CD4-positive, alpha-beta T cell (primary cell): ENCODE data around the gene ADAM10. TPM values are rescaled to one million over a fixed set of nuclear protein-coding genes. Genes with fewer than 3 reads are reported as not detected.
"Not testable (repeated sequence)": the region's sequence is repeated elsewhere in the genome, so short reads cannot be mapped to it uniquely, and the experiment has no call there.

ENCODE experiments used
- ATAC-seq: fragments of 200-7000 bp; cut with Tn5 transposase; one replicate; pipeline ENCODE4 v1.10.0; 2022; ENCODE audit warnings: mild to moderate bottlenecking; ENCODE audit not compliant: poor library complexity
- CTCF ChIA-PET: fragments of 350-600 bp; sonication (Branson Sonifier 250); formaldehyde crosslinking; loops from one replicate; lab custom pipeline; 2021; ENCODE audit warnings: antibody characterized with exemption, inconsistent platforms; lab: Charles Lee
- POLR2A ChIA-PET: fragments of 350-600 bp; sonication (Branson Sonifier 250); formaldehyde crosslinking; loops from one replicate; lab custom pipeline; 2021; ENCODE audit warnings: antibody characterized with exemption, inconsistent platforms; lab: Charles Lee
- DNase-seq, 14 experiments: peaks; one replicate each; pipeline ENCODE4 v3.0.0-alpha.2; 2013 to 2020; ENCODE audit warnings: mixed read lengths in 2 of 14
- H3K27ac ChIP-seq, 2 donors: one replicate each; pipeline versions ENCODE4 v1.5.1 to v1.7.0; 2013; ENCODE audit warnings: low read length in 2 of 2, low read depth in 1 of 2, mild to moderate bottlenecking in 1 of 2
- H3K27me3 ChIP-seq, 2 experiments: 1 replicate in 1 of 2; 2 replicates in 1 of 2; pipeline versions ENCODE4 v1.6.1 to v1.7.0; 2013; ENCODE audit warnings: low read length in 2 of 2, control low read depth in 1 of 2, mild to moderate bottlenecking in 1 of 2, moderate library complexity in 1 of 2; ENCODE audit not compliant: insufficient read depth in 2 of 2, control insufficient read depth in 1 of 2
- H3K36me3 ChIP-seq: one replicate; pipeline ENCODE4 v1.6.1; 2013; ENCODE audit warnings: low read length, control low read depth; ENCODE audit not compliant: insufficient read depth
- H3K4me1 ChIP-seq: one replicate; pipeline ENCODE4 v1.6.1; 2013; ENCODE audit warnings: low read length, control low read depth; ENCODE audit not compliant: insufficient read depth
- H3K4me3 ChIP-seq: one replicate; pipeline ENCODE4 v1.5.1; 2013; ENCODE audit warnings: mild to moderate bottlenecking, low read length, moderate library complexity
- H3K9me3 ChIP-seq, 2 experiments: 1 replicate in 1 of 2; 2 replicates in 1 of 2; pipeline versions ENCODE4 v1.6.1 to v1.7.0; 2013; ENCODE audit warnings: low read length in 2 of 2, mild to moderate bottlenecking in 2 of 2, control low read depth in 1 of 2, moderate library complexity in 1 of 2; ENCODE audit not compliant: control insufficient read depth in 1 of 2, insufficient read depth in 1 of 2
- H3K27ac Mint-ChIP-seq: one replicate; pipeline ENCODE4 v1.8.0; 2020; ENCODE audit warnings: mixed read lengths
- H3K27me3 Mint-ChIP-seq: one replicate; pipeline ENCODE4 v1.8.0; 2021; ENCODE audit warnings: mixed read lengths
- H3K36me3 Mint-ChIP-seq: one replicate; pipeline ENCODE4 v1.8.0; 2021; ENCODE audit warnings: low read depth, mixed read lengths
- H3K4me1 Mint-ChIP-seq: one replicate; pipeline ENCODE4 v1.8.0; 2021; ENCODE audit warnings: low read depth, mixed read lengths
- H3K4me3 Mint-ChIP-seq: one replicate; pipeline ENCODE4 v1.8.0; 2020; ENCODE audit warnings: mild to moderate bottlenecking, mixed read lengths
- H3K9me3 Mint-ChIP-seq: one replicate; pipeline ENCODE4 v1.8.0; 2020; ENCODE audit warnings: mixed read lengths
- intact Hi-C, 2 experiments: fragments of 100-400 bp; cut with DNase I in 1 of 2; cut with micrococcal nuclease in 1 of 2; formaldehyde crosslinking; loops; one replicate each; pipeline versions ENCODE4 v1.15.1 to v1.9.0; 2023 to 2025; cut with DNase I, micrococcal nuclease
- total RNA-seq, 174 experiments: library from RNA in 2 of 174; stranded (reverse) in 2 of 174; gene quantifications; one replicate each; pipeline ENCODE4 v1.2.3 and lab custom pipeline; 2021 to 2026
- TF ChIP-seq, protein P1 (sequence below): fragments of 200-600 bp; IDR thresholded peaks from one replicate; pipeline ENCODE4 v1.8.0; 2022; ENCODE audit warnings: antibody characterized with exemption, mild to moderate bottlenecking

ADAM10 gene
- total RNA-seq, 2 experiments from 2014 or later = 70.5 to 80.4 TPM

GRCh38 chr15:58622877-58623276, 126.6 kb downstream of the ADAM10 start:
- H3K9me3 Mint-ChIP-seq = peaks cover 3% of the 10 kb centered on the region
- Histone ChIP-seq H3K9me3 (peaks cover 0 to 4% of the 10 kb centered on the region in 2 experiments), H3K4me3 (no peak overlapping the region), H3K36me3 (peaks cover 16% of the 10 kb centered on the region), H3K4me1 (peaks cover 3% of the 10 kb centered on the region), H3K27ac (no peak overlapping the region), H3K27me3 (no peaks in the 10 kb centered on the region)
- H3K4me3 Mint-ChIP-seq = peak overlapping the region; percentile 21
- H3K36me3 Mint-ChIP-seq = peaks cover 86% of the 10 kb centered on the region
- ATAC-seq = no peak
- POLR2A ChIA-PET = interaction anchor here (0.7 kb wide), 1 partner anchor 246 kb away, joined by 3 read pairs; no protein-coding TSS in a partner anchor
- DNase-seq = no peak
- TF ChIP-seq, protein P1, sequence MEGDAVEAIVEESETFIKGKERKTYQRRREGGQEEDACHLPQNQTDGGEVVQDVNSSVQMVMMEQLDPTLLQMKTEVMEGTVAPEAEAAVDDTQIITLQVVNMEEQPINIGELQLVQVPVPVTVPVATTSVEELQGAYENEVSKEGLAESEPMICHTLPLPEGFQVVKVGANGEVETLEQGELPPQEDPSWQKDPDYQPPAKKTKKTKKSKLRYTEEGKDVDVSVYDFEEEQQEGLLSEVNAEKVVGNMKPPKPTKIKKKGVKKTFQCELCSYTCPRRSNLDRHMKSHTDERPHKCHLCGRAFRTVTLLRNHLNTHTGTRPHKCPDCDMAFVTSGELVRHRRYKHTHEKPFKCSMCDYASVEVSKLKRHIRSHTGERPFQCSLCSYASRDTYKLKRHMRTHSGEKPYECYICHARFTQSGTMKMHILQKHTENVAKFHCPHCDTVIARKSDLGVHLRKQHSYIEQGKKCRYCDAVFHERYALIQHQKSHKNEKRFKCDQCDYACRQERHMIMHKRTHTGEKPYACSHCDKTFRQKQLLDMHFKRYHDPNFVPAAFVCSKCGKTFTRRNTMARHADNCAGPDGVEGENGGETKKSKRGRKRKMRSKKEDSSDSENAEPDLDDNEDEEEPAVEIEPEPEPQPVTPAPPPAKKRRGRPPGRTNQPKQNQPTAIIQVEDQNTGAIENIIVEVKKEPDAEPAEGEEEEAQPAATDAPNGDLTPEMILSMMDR = no peak
- CTCF ChIA-PET = no interaction called here
- peaks cover 64% of the 10 kb centered on the region for H3K4me1 Mint-ChIP-seq
- intact Hi-C loops = no loop called here
- H3K27ac Mint-ChIP-seq = peak overlapping the region; percentile 67
- no peaks in the 10 kb centered on the region for H3K27me3 Mint-ChIP-seq

DNA sequence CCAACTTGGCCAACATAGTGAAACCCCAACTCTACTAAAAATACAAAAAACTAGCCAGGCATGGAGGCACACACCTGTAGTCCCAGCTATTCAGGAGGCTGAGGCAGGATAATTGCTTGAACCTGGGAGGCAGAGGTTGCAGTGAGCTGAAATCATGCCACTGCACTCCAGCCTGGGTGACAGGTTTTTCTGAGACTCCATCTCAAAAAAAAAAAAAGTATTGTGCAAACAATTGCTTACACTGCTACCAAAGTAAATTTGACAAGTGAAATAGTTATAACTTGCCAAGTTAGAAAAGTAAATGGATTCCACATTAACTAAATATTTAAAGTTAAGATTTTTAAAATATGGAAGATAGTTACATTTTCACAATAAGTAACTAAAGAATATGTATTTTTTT, 129.2 kb downstream of the ADAM10 start:
- H3K4me1 ChIP-seq, H3K27ac Mint-ChIP-seq, intact Hi-C loops, ATAC-seq, H3K4me3 Mint-ChIP-seq, POLR2A ChIA-PET, H3K27ac ChIP-seq, H3K27me3 ChIP-seq, H3K4me3 ChIP-seq, H3K27me3 Mint-ChIP-seq, H3K9me3 ChIP-seq, CTCF ChIA-PET, H3K9me3 Mint-ChIP-seq, DNase-seq: not testable (repeated sequence)
- peaks cover 18% of the 10 kb centered on the region for H3K36me3 ChIP-seq
- Mint-ChIP-seq H3K36me3 (peaks cover 84% of the 10 kb centered on the region), H3K4me1 (peaks cover 53% of the 10 kb centered on the region)

GRCh38 chr15:58616171-58616570, 133.3 kb downstream of the ADAM10 start:
- CTCF ChIA-PET = no interaction called here
- TF ChIP-seq, protein P1 = no peak
- ATAC-seq (no peak), DNase-seq (no peak)
- no peak overlapping the region for H3K27ac Mint-ChIP-seq
- intact Hi-C loops = no loop called here
- POLR2A ChIA-PET = no interaction called here
- Histone ChIP-seq H3K9me3 (peaks cover 6 to 17% of the 10 kb centered on the region in 2 experiments), H3K27ac (no peak overlapping the region), H3K36me3 (peaks cover 40% of the 10 kb centered on the region), H3K4me3 (no peak overlapping the region), H3K27me3 (no peaks in the 10 kb centered on the region), H3K4me1 (peaks cover 2% of the 10 kb centered on the region)
- peaks cover 94% of the 10 kb centered on the region for H3K36me3 Mint-ChIP-seq
- no peak overlapping the region for H3K4me3 Mint-ChIP-seq
- peaks cover 25% of the 10 kb centered on the region for H3K4me1 Mint-ChIP-seq
- H3K27me3 Mint-ChIP-seq = no peaks in the 10 kb centered on the region
- peaks cover 6% of the 10 kb centered on the region for H3K9me3 Mint-ChIP-seq
